Suprapubic skin (tissue), 3 donors: ENCODE measurements around the gene PNMA6E.

Source experiments
- CTCF ChIP-seq, 2 donors: fragments of 200-600 bp in 1 of 2; fragments of 450-650 bp in 1 of 2; sonication (generic) in 1 of 2; IDR thresholded peaks; one replicate each; pipeline ENCODE4 v1.5.1; 2016 to 2019; ENCODE audit warnings: antibody characterized with exemption in 2 of 2, mild to moderate bottlenecking in 1 of 2, moderate library complexity in 1 of 2
- POLR2AphosphoS5 ChIP-seq, 3 donors: sonication (generic); formaldehyde crosslinking; IDR thresholded peaks; one replicate each; pipeline ENCODE4 v1.6.1; 2017; ENCODE audit warnings: antibody characterized with exemption in 3 of 3

- no peak for TF ChIP-seq CTCF (IDR thresholded peaks at IDR 0.05)
- no peak for TF ChIP-seq POLR2AphosphoS5 (IDR thresholded peaks at IDR 0.05)
These were observed 43.3 kb downstream of the PNMA6E start for GRCh38 chrX:153357877-153358276.
